Nephron (organoid): ENCODE data around the gene TMEM79.

Source experiments
- H3K27ac Mint-ChIP-seq, 3 experiments: 2 replicates each; pipeline ENCODE4 v1.8.0; 2020; ENCODE audit warnings: mixed read lengths in 3 of 3, mild to moderate bottlenecking in 2 of 3, moderate library complexity in 1 of 3
- H3K27me3 Mint-ChIP-seq: 2 replicates; pipeline ENCODE4 v1.8.0; 2021; ENCODE audit warnings: low read depth, mild to moderate bottlenecking, moderate library complexity, mixed read lengths
- H3K36me3 Mint-ChIP-seq: 2 replicates; pipeline ENCODE4 v1.8.0; 2020; ENCODE audit warnings: low read depth, mixed read lengths
- H3K4me1 Mint-ChIP-seq: 2 replicates; pipeline ENCODE4 v1.8.0; 2020; ENCODE audit warnings: mixed read lengths
- H3K4me3 Mint-ChIP-seq, 3 experiments: 2 replicates each; pipeline ENCODE4 v1.8.0; 2020; ENCODE audit warnings: mild to moderate bottlenecking in 3 of 3, mixed read lengths in 3 of 3, moderate library complexity in 2 of 3
- H3K9me3 Mint-ChIP-seq: 2 replicates; pipeline ENCODE4 v1.8.0; 2020; ENCODE audit warnings: mixed read lengths
- CTCF ChIP-seq, 3 experiments: fragments of 200-600 bp; sonication (generic); IDR thresholded peaks; one replicate each; pipeline ENCODE4 v1.5.0; 2021; ENCODE audit warnings: antibody characterized with exemption in 3 of 3; ENCODE audit not compliant: unreplicated experiment in 3 of 3

Gene TMEM79

GRCh38 chr1:156244126-156244525, 40.0 kb upstream of the TMEM79 start:
- no peaks in the 10 kb centered on the region for H3K4me1 Mint-ChIP-seq
- peaks cover 11% of the 10 kb centered on the region for H3K36me3 Mint-ChIP-seq
- TF ChIP-seq CTCF (IDR thresholded peaks at IDR 0.05; ENCODE audit: unreplicated experiment in 3 of 3) = no peak
- no peak overlapping the region for H3K4me3 Mint-ChIP-seq
- H3K9me3 Mint-ChIP-seq = no peaks in the 10 kb centered on the region
- no peaks in the 10 kb centered on the region for H3K27me3 Mint-ChIP-seq
- H3K27ac Mint-ChIP-seq = no peak overlapping the region

GRCh38 chr1:156244712-156245111, 39.4 kb upstream of the TMEM79 start:
- H3K9me3 Mint-ChIP-seq = no peaks in the 10 kb centered on the region
- no peak overlapping the region for H3K27ac Mint-ChIP-seq
- H3K27me3 Mint-ChIP-seq = no peaks in the 10 kb centered on the region
- peaks cover 7% of the 10 kb centered on the region for H3K36me3 Mint-ChIP-seq
- H3K4me3 Mint-ChIP-seq = no peak overlapping the region
- no peak for TF ChIP-seq CTCF (IDR thresholded peaks at IDR 0.05; ENCODE audit: unreplicated experiment in 3 of 3)
- no peaks in the 10 kb centered on the region for H3K4me1 Mint-ChIP-seq

- Mint-ChIP-seq H3K36me3 (peaks cover 6% of the 10 kb centered on the region), H3K9me3 (no peaks in the 10 kb centered on the region), H3K27me3 (no peaks in the 10 kb centered on the region), H3K27ac (no peak overlapping the region), H3K4me1 (no peaks in the 10 kb centered on the region), H3K4me3 (no peak overlapping the region)
- no peak for TF ChIP-seq CTCF (IDR thresholded peaks at IDR 0.05; ENCODE audit: unreplicated experiment in 3 of 3)
Observed at GRCh38 chr1:156245451-156246232, 38.5 kb upstream of the TMEM79 start.

GRCh38 chr1:156246241-156246780, 37.8 kb upstream of the TMEM79 start:
- H3K27me3 Mint-ChIP-seq = no peaks in the 10 kb centered on the region
- H3K9me3 Mint-ChIP-seq = no peaks in the 10 kb centered on the region
- no peak overlapping the region for H3K4me3 Mint-ChIP-seq
- H3K36me3 Mint-ChIP-seq = peaks cover 6% of the 10 kb centered on the region
- H3K27ac Mint-ChIP-seq = no peak overlapping the region
- TF ChIP-seq CTCF (IDR thresholded peaks at IDR 0.05; ENCODE audit: unreplicated experiment in 3 of 3) = no peak
- H3K4me1 Mint-ChIP-seq = no peaks in the 10 kb centered on the region

- no peaks in the 10 kb centered on the region for H3K9me3 Mint-ChIP-seq
- H3K36me3 Mint-ChIP-seq = peaks cover 6% of the 10 kb centered on the region
- H3K4me3 Mint-ChIP-seq = no peak overlapping the region
- H3K4me1 Mint-ChIP-seq = no peaks in the 10 kb centered on the region
- no peak for TF ChIP-seq CTCF (IDR thresholded peaks at IDR 0.05; ENCODE audit: unreplicated experiment in 3 of 3)
- no peak overlapping the region for H3K27ac Mint-ChIP-seq
- H3K27me3 Mint-ChIP-seq = no peaks in the 10 kb centered on the region
Observed at GRCh38 chr1:156246781-156247459, 37.2 kb upstream of the TMEM79 start.
